Upper lobe of right lung (tissue), 1 donor: ENCODE results near the gene NHERF1. TPM values are rescaled to one million over a fixed set of nuclear protein-coding genes. Genes with fewer than 3 reads are reported as not detected.

ENCODE experiments used
- ATAC-seq: fragments of 200-7000 bp; cut with Tn5 transposase; one replicate; pipeline ENCODE4 v1.9.1; 2020; ENCODE audit warnings: mild to moderate bottlenecking, moderate library complexity
- DNase-seq: peaks from one replicate; pipeline ENCODE4 v3.0.0-alpha.2; 2020
- H3K27ac ChIP-seq: fragments of 200-600 bp; one replicate; pipeline ENCODE4 v1.8.0; 2022
- H3K27me3 ChIP-seq: fragments of 200-600 bp; one replicate; pipeline ENCODE4 v1.8.0; 2022; ENCODE audit warnings: mild to moderate bottlenecking
- H3K36me3 ChIP-seq: fragments of 200-600 bp; one replicate; pipeline ENCODE4 v1.8.0; 2022
- H3K4me1 ChIP-seq: fragments of 200-600 bp; one replicate; pipeline ENCODE4 v1.8.0; 2022
- H3K4me3 ChIP-seq: fragments of 200-600 bp; one replicate; pipeline ENCODE4 v1.8.0; 2022; ENCODE audit warnings: mild to moderate bottlenecking
- H3K9me3 ChIP-seq: fragments of 200-600 bp; one replicate; pipeline ENCODE4 v1.8.0; 2022
- CTCF ChIP-seq: fragments of 200-600 bp; IDR thresholded peaks from one replicate; pipeline ENCODE4 v1.8.0; 2022; ENCODE audit warnings: antibody characterized with exemption
- intact Hi-C: fragments of 100-400 bp; cut with DNase I; formaldehyde crosslinking; loops from one replicate; pipeline ENCODE4 v1.11.0; 2022
- total RNA-seq: library from RNA; stranded (reverse); fragmentation: NEBNext Ultra II Directional; extraction: Animal tissue kit (Norgen Biotek cat#: 25700); gene quantifications from one replicate; pipeline ENCODE4 v1.2.1, GENCODE V29; 2021
- donor health status: DM: no; HTN: yes; CAD: no; lungs with severe emphysema.

NHERF1 gene
- total RNA-seq, 1 donor from 2014 or later = 28.4 TPM

GRCh38 chr17:74777901-74778515, 29.6 kb downstream of the NHERF1 start:
- Histone ChIP-seq H3K4me3 (no peak overlapping the region), H3K9me3 (no peaks in the 10 kb centered on the region), H3K36me3 (peaks cover 7% of the 10 kb centered on the region), H3K27ac (no peak overlapping the region), H3K4me1 (peaks cover 23% of the 10 kb centered on the region), H3K27me3 (no peaks in the 10 kb centered on the region)
- intact Hi-C loops = no loop called here
- DNase-seq (no peak), ATAC-seq (no peak)
- TF ChIP-seq CTCF = no peak

DNA sequence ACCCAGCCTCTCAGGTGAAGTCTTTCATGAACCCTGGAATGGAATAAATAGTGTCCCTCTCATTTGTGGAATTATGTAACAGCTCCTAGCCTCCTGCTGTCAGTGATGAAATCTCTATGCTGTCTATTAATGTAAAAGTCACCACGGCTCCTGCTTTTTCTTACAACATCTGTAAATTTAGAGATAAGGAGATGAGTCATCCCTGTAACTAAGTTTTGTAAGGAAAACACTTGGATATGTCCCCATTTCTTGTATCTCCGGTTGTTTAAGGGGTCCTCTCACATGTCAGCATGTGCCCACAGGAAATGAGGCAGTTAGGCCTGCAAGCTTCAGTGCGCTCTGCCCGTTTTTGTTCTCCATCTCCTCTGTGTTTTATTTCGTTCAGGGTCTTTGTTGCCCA, 30.5 kb downstream of the NHERF1 start:
- TF ChIP-seq CTCF = no peak
- H3K27ac ChIP-seq = peak overlapping the region; percentile 58
- H3K4me3 ChIP-seq = no peak overlapping the region
- peaks cover 23% of the 10 kb centered on the region for H3K4me1 ChIP-seq
- intact Hi-C loops = no loop called here
- DNase-seq = no peak
- H3K36me3 ChIP-seq = no peaks in the 10 kb centered on the region
- no peaks in the 10 kb centered on the region for H3K27me3 ChIP-seq
- H3K9me3 ChIP-seq = no peaks in the 10 kb centered on the region
- no peak for ATAC-seq

DNA sequence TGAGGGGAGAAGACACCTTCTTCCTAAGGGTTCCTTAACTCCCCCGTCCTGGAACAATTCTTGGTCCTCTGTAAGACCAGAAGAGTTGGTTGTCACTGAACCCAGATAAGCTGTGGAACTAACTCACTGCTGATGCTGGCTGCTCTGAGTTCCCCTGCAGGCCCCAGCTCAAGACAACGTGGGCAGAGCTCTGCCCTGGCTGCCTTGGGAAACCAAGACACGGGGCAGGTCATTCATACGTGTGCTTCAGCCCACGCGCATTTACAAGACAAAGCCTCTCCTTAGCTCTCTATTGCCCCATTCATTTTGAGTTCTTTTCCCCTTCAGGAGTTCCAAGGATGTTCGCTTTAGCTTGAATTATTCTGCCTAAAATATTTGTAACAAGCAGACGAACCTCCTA, 31.1 kb downstream of the NHERF1 start:
- ATAC-seq = peak; percentile 1
- Histone ChIP-seq H3K9me3 (no peaks in the 10 kb centered on the region), H3K4me3 (no peak overlapping the region), H3K36me3 (no peaks in the 10 kb centered on the region), H3K27ac (peak overlapping the region; percentile 58), H3K4me1 (peaks cover 23% of the 10 kb centered on the region), H3K27me3 (no peaks in the 10 kb centered on the region)
- DNase-seq = no peak
- intact Hi-C loops = no loop called here
- no peak for TF ChIP-seq CTCF

- Histone ChIP-seq H3K36me3 (no peaks in the 10 kb centered on the region), H3K4me3 (no peak overlapping the region), H3K4me1 (peaks cover 19% of the 10 kb centered on the region), H3K9me3 (no peaks in the 10 kb centered on the region), H3K27me3 (no peaks in the 10 kb centered on the region), H3K27ac (peak overlapping the region; percentile 58)
- peak; percentile 75 for ATAC-seq
- intact Hi-C loops = no loop called here
- TF ChIP-seq CTCF = no peak
- DNase-seq = peak; percentile 83
These were observed 31.5 kb downstream of the NHERF1 start for GRCh38 chr17:74779948-74780400.

DNA sequence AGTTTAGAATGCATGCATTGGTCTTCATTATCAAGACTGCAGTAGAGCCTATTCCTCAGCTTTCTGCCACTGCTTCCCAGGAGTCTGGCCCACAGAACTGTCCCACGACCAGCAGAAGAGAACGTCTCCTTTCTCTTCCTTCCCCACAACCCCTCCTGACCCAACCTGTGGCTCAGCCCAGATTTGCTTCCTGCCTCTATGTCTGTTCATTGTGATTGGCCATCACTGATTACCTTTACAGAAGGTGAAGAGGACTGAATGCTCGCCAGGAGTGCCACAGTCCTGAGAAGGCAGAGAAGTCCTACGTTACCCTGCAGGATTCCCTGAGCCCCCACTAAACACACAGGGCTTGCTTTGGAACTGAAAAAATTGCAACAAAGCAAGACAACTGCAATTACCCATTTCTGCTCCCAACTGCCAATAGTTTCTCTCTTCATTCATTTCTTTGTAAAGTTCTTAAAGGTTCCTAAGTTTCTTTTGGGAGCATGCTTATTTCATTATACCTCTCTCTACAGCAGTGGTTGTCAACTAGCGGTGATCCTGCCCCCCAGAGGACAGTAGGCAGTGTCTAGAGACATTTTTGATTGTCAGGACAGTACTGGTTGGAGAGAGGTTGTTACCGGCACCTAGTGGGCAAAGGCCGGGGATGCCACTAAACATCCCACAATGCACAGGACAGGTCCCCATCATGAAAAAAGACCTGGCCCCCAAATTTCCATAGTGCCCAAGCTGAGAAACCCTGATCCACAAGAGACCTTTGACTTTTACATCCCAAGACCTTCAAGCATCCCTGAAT, 32.2 kb downstream of the NHERF1 start:
- TF ChIP-seq CTCF = no peak
- H3K36me3 ChIP-seq = no peaks in the 10 kb centered on the region
- H3K27me3 ChIP-seq = no peaks in the 10 kb centered on the region
- DNase-seq = no peak
- no peaks in the 10 kb centered on the region for H3K9me3 ChIP-seq
- peak overlapping the region; percentile 58 for H3K27ac ChIP-seq
- peaks cover 13% of the 10 kb centered on the region for H3K4me1 ChIP-seq
- no peak overlapping the region for H3K4me3 ChIP-seq
- intact Hi-C loops = no loop called here
- ATAC-seq = no peak
